Measurements from ENCODE around the gene BCAM. TPM values are rescaled to one million over a fixed set of nuclear protein-coding genes. Genes with fewer than 3 reads are reported as not detected.
"Not testable (repeated sequence)": the region's sequence is repeated elsewhere in the genome, so short reads cannot be mapped to it uniquely, and the experiment has no call there.

The BCAM gene, protein sequence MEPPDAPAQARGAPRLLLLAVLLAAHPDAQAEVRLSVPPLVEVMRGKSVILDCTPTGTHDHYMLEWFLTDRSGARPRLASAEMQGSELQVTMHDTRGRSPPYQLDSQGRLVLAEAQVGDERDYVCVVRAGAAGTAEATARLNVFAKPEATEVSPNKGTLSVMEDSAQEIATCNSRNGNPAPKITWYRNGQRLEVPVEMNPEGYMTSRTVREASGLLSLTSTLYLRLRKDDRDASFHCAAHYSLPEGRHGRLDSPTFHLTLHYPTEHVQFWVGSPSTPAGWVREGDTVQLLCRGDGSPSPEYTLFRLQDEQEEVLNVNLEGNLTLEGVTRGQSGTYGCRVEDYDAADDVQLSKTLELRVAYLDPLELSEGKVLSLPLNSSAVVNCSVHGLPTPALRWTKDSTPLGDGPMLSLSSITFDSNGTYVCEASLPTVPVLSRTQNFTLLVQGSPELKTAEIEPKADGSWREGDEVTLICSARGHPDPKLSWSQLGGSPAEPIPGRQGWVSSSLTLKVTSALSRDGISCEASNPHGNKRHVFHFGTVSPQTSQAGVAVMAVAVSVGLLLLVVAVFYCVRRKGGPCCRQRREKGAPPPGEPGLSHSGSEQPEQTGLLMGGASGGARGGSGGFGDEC
- 45.5 TPM for polyA plus RNA-seq (2013, experiment 1 of 2; ENCODE audit: insufficient read length)
- polyA plus RNA-seq (2013, experiment 2 of 2; ENCODE audit: insufficient read length) = 50.0 TPM

DNA sequence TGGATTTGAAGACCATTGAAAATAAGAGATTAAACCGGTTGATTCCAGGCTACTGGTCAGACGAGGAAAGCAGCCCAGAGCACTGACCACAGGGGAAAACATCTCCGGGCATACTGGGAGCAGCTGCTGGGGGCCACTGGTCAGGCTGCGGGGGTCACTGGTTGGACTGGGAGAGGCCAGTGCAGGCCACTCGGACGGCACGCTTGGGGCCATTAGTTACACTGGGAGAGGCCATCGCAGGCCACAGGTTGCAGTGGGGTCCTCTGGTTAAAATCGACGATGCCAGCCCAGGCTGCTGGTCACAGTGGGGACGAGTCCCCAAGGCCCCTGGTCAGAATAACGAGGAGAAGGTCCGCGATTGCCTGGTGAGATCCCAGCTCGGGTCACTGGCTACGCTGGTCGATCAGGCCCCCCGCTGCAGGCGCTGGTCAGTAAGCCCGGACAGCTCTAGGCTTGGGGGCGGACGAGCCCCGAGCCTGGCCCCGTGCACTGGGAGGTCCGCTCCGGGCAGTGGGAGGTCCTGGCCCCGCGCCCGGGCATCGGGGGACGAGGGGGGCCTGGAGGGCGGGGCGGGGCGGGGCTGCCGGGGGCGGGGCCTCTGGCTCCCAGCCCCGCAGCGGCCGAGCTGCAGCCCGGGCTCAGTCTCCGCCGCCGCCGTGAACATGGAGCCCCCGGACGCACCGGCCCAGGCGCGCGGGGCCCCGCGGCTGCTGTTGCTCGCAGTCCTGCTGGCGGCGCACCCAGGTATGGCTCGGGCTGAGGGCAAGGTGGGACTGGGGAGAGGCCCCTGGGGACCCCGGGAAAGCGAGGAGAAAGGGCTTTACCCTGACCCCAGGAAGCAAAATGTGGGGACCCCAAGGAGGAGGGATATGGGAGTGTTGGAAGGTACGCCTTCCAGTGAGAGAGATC lies at the start of gene BCAM:
TSS of gene BCAM (plus strand) at position 641 of the 909 bp plus-strand sequence. CDS start at position 663, 22 bp downstream.
- peak; percentile 73 for DNase-seq

DNA sequence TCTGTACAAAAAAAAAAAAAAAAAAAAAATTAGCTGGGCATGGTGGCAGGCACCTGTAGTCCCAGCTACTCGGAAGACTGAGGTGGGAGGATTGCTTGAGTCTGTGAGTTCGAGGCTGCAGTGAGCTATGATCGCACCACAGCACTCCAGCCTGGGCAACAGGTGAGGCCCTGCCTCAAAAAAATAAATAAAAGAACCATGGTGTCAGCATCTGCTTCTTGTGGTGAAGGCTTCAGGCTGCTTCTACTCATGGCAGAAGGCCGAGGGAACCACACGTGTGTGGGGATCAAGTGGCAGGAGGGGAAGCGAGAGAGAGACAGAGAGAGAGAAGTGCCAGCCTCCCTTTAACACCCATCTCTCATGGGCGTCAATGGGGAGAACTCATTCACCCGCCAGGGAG lies 46.9 kb upstream of the BCAM start:
- no peak for DNase-seq

DNA sequence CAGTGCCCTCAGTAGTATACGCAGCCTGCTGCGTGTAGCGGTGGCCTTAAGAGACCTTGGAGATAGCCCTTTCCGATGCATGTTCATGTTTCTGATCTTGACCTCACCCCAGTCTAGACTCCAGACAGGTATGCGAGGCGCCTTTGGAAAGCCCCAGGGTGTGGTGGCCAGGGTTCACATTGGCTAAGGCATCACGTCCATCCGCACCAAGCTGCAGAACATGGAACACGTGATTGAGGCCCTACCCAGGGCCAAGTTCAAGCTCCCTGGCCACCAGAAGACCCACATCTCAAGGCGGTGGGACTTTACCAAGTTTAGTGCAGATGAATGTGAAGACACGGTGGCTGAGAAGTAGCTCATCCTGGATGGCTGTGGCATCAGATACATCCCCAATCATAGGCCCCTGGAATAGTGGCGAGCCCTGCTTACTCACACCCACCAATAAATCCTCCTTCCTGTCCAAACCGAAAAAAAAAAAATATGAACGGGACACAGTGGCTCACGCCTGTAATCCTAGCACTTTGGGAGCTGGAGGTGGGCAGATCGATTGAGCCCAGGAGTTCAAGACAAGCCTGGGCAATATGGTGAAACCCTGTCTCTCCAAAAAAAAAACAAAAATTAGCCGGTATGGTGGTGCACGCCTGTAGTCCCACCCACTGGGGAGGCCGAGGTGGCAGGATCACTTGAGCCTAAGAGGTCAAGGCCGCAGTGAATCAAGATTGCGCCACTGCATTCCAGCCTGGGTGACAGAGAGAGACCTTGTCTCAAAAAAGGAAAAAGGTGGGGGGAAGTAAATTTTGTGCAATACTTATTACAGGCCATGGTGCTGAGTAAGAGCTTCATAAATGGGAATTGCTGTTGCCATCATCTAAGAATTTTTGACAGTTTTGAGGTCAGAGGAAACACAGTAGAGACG lies 43.6 kb upstream of the BCAM start:
- peak; percentile 57 for DNase-seq

DNA sequence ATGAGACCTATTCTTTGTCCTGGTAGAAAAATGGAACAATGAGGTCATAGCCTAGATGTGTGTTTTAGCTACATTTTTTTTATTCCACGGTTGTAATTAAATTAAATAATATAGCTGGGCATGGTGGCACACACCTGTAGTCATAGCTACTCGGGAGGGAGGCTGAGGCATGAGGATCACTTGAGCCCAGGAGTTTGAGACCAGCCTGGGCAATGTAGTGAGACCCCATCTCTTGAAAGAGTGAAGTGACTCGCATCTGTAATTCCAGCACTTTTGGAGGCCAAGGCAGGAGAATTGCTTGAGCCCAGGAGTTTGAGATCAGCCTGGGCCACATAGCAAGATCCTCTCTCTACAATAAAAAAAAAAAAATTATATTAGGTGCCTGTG lies 43.0 kb upstream of the BCAM start:
- DNase-seq = no peak

DNA sequence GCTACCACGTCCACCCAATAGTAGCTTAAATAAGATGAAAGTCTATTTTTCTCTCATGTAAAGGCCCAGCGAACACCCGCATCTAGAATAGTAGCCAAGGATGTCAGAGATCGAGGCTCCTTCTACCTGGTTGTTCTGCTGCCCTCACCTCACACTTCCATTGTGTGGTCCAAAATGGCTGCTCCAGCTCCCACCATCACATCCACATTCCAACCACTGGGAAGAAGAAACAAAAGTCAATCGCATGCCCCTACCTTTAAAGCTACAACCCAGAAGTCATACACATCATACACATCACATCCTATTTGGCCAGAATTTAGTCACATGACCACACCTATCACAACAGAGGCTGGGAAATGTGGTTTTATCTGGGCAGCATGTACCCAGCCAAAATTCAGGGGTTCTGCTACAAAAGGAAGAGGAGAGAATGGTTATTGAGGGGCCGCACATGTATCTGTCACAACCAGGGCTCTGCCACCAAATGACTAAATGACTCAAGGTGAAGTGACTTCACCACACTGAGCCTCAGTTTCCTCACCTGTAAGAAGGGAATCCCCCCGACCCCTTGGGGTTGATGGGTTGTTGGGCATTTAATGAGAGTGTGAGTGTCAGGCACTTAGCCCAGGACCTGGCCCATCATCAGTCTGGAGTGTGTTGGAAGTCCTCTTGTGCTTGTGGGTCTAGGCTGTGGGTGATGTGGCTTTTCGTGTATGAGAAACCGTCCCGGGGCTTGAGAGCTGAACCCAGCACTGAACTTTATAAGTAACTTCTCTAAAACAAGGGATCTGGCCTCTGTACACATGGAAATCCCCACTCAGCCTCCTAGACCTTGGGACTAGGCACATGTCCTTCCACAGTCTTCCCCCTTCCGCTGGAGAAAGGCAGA lies 41.4 kb upstream of the BCAM start:
- DNase-seq = no peak

DNA sequence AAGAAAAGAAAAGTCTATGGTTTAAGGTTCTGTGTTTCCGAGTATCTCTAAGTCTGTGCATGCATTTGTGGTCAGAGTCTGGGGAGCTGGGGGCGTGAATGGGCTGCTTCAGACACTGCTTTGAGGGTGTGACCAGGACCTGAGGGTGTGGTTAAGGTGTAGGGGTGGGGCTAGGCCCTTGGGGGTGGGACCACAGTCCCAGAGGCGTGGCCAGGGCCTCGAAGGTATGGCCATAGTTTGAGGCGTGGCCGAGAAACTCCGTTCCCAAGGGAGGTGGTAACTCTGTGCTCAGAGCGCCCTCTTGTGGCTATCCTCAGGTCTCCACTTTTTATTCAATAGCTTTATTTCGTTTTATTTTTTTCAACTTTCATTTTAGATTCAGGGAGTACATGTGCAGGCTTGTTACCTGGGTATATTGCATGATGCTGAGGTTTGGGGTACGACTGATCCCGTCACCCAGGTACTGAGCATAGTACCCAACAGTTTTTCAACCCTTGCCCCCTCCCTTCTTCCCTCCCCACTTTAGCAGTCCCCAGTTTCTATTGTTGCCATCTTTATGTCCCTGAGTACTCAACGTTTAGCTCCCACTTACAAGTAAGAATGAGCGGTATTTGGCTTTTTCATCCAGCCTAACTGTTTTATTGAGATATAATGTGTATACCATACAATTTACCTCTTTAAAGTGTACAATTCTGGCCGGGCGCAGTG lies 38.2 kb upstream of the BCAM start:
- peak; percentile 90 for DNase-seq

DNA sequence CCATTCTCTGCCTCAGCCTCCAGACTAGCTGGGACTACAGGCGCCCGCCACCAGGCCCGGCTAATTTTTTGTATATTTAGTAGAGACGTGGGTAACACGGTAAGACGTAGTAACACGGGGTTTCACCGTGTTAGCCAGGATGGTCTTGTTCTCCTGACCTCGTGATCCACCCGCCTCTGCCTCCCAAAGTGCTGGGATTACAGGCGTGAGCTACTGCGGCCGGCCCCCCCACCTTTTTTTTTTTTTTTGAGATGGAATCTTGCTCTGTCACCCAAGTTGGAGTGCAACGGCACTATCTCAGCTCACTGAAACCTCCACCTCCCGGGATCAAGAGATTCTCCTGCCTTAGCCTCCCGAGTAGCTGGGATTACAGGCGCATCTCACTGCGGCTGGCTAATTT lies 36.8 kb upstream of the BCAM start:
- not testable (repeated sequence) for DNase-seq

DNA sequence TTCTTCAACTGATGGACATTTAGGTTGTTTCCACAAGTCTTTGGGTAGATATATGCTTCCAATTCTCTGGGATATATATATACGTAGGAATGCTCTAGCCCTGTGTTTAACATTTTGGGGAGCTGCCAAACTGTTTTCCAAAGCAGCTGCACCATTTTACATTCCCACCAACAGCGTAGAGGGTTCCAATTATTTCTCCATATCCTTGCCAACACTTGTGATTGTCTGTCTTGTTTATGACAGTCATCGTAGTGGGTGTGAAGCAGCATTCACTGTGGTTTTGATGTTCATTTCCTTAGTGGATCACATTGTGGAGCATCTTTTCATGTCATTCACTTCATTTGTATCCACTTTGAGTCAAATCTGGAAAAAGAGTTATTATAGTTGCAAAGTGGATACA lies 35.9 kb upstream of the BCAM start:
- peak; percentile 77 for DNase-seq

DNA sequence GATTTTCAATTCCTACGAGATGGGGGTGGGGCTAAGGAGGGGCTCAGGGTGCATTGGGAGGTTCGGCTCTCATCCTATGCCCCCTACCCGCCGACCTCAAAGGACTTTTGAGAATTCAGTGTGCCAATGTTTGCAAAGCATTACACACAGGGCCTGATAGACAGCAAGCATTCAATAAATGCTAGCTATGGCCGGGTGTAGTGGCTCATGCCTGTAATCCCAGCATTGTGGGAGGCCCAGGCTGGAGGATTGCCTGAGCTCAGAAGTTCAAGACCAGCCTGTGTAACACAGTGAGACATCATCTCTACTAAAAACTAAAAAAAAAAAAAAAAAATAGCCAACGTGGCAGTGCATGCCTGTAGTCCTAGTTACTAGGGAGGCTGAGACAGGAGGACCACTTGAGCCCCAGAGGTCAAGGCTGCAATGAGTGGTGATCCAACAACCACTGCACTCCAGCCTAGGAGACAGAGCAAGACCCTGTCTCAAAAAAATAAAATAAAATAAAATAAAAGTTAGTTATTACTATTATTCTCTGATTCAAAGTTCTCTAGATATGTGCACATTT lies 33.1 kb upstream of the BCAM start:
- DNase-seq = no peak

DNA sequence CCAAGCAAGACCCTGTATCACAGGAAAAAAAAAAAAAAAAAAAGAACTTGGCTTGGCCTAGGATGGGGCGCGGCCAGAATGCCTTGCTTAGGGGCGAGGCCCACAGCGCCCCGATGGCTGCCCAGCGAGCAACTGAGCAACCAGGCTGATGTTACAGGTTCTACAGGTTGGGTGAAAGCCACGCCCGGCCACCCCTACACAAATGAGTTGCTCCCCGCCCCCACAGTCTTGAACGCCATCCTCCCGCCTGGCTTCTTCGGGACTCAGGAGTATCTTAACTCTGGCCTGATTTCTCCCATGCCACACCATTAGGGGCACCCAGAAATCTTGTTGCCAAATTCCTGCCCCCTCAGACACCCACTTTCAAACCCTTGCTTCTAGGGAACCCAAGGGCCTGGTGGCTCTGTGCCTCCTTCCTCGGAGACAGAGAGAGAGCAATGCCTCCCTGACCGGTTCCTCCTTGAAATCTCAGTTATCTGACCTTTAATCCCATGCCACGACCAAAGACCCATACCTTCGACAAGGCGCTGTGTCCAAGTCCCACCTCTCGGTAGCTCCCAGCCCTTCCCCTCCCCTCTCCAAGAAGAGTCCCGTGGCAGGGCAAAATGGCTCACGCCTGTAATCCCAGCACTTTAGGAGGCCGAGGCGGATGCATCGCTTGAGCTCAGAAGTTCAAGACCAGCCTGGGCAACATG lies 32.4 kb upstream of the BCAM start:
- no peak for DNase-seq

DNA sequence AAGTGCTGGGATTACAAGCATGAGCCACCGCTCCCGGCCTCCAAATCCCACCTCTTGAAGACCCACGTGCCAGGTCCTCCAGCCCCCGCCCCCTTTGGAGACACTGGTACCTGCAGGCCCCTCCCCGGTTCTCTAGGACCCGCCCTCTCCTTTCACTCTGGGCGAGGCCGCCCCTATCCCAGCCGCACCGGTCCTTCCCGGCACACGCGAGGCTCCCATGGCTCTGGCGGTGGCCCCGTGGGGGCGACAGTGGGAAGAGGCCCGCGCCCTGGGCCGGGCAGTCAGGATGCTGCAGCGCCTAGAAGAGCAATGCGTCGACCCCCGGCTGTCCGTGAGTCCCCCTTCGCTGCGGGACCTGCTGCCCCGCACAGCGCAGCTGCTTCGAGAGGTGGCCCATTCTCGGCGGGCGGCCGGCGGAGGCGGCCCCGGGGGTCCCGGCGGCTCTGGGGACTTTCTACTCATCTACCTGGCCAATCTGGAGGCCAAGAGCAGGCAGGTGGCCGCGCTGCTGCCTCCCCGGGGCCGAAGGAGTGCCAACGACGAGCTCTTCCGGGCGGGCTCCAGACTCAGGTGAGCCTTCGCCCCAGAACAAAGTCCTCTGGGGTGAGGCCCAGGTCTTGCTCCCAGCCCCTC lies 31.1 kb upstream of the BCAM start, which contains the start of gene CBLC:
TSS of gene CBLC (plus strand) at position 176 of the 633 bp plus-strand sequence. CDS start at position 218, 42 bp downstream.
- no peak for DNase-seq

DNA sequence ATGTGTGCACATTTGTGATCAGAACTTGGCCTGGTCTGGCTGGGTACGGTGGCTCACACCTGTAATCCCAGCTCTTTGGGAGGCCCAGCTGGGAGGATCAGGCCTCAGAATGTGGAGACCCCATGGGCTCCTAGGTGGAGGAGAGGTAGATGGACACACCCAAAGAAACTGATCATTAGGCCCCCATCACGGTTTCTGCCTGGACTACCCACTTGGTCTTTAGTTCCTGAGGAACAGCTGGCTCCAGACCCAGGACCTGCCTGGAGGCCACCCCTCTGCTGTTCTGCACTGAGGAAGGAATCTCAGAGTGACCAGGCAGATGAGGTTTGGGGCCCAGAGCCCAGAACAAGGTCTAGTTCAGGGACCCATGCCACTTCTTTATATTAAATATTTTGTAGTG lies 29.8 kb upstream of the BCAM start:
- no peak for DNase-seq

DNA sequence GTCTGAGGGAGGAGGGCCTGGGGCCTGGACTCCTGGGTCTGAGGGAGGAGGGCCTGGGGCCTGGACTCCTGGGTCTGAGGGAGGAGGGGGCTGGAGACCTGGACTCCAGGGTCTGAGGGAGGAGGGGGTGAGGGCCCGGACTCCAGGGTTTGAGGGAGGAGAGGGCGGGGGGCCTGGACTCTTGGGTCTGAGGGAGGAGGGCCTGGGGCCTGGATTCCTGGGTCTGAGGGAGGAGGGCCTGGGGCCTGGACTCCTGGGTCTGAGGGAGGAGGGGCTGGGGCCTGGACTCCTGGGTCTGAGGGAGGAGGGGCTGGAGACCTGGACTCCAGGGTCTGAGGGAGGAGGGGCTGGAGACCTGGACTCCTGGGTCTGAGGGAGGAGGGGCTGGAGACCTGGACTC lies 27.2 kb upstream of the BCAM start:
- not testable (repeated sequence) for DNase-seq

DNA sequence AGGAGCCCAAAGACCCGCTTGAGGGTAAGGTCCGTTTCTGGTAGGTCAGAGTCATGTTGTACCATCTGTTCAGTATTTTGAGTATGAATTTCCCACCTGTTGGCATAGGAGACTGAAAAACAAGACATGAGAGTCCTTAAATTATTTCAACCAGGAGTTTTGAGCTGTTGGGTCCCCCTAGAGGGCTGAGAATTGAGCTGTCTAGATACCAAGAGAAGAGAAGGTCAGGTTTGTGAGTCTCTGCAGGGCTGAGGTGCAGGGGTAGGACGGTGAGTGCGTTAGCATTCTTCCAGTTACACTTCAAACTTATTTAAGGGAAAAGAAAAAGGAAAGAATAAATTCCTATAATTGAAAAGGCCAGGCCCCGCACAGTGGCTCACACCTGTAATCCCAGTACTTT lies 26.2 kb upstream of the BCAM start:
- no peak for DNase-seq

DNA sequence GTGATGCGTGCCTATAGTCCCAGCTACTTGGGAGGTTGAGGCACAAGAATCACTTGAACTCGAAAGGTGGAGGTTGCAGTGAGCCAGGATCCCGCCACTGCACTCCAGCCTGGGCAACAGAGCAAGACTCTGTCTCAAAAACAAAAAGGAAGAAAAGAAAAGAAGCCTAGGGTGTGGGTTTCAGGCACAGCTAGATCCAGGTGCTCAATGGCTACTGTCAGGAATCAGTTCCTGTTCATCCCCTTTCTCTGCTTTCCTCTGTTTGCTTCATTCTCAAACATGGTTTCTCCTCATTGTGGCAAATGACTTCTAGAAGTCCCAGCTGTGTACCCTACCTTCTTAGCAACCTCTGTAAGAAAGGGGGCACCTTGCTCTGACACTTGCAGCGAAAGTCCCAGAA lies 25.4 kb upstream of the BCAM start:
- no peak for DNase-seq

DNA sequence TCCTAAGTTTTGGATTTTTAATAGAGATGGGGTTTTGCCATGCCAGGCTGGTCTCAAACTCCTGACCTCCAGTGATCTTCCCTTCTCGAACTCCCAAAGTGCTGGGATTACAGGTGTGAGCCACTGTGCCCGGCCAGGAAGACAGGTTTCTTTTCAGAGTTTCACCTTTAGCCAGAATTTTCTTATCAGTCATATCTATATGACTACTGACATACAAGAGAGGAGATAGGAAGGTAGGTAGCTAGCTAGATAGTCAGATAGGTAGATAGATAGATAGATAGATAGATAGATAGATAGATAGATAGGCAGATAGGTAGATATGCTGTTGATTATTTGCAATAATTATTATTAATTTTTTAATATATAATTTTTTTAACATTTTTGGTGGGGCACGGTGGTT lies 23.6 kb upstream of the BCAM start:
- no peak for DNase-seq

DNA sequence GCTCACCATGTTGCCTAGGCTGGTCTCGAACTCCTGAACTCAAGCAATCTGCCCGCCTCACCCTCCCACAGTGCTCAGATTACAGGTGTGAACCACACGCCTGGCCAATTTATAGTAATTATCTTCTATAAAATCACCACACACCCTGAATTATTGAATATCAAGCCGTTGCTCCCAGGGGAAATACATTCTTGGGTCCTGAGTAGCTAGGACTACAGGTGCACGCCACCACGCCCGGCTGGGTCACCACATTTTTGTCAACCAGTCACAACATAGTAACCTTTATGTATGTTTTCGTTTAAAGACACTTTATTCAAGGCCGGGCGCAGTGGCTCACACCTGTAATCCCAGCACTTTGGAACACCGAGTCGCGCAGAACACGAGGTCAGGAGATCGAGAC lies 22.9 kb upstream of the BCAM start:
- DNase-seq = no peak

DNA sequence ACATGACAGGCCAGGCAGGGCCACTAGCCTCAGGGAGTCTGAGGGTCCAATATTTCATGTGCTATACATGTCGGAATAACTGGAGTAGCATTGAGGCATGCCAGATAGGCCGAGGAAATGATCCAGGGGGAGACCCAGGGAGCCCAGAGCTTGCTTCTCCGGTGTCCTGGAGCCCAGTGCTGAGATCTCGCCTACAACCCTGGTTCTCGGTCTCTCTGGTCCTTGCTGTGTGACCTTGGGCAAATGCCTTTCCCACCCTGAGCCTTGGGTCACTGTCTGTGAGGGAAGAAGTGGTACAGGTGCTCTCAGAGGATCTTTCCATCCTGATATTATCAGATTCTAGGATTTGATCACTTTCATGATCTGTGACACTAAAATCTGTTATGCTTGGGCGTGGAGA lies 19.9 kb upstream of the BCAM start:
- no peak for DNase-seq
